ENCODE results near the gene SP2.

GRCh38 chr17:47855737-47856136 lies 40.3 kb upstream of the SP2 start:
- TF ChIP-seq CTCF (conservative IDR thresholded peaks at IDR 0.05; ENCODE audit: low read length) (no peak), EZH2phosphoT487 (IDR thresholded peaks at IDR 0.05; ENCODE audit: borderline replicate concordance, low read depth, low read length) (no peak)
